K562 (cell line): Measurements from ENCODE around the gene CDCA5. TPM values are rescaled to one million over a fixed set of nuclear protein-coding genes. Genes with fewer than 3 reads are reported as not detected.

Source experiments
- ARID2 ChIP-seq: fragments of 450-650 bp; IDR thresholded peaks from 2 replicates; pipeline ENCODE4 v1.6.1; 2017; ENCODE audit warnings: antibody characterized with exemption, mild to moderate bottlenecking
- BCOR ChIP-seq: fragments of 450-650 bp; IDR thresholded peaks from 2 replicates; pipeline ENCODE4 v1.6.1; 2016
- BRCA1 ChIP-seq, 2 experiments: fragments of 450-650 bp in 1 of 2; sonication (generic) in 1 of 2; formaldehyde crosslinking in 1 of 2; IDR thresholded peaks; 2 replicates each; pipeline versions ENCODE4 v1.5.0 to v1.6.1; 2017 to 2020; ENCODE audit warnings: mild to moderate bottlenecking in 1 of 2, missing genetic modification reagents in 1 of 2
- ELF1 ChIP-seq: fragments of 200-800 bp; sonication (Bioruptor generic); IDR thresholded peaks from 2 replicates; pipeline ENCODE4 v1.6.1; 2016; ENCODE audit warnings: missing genetic modification characterization, missing compliant biosample characterization
- ETV5 ChIP-seq: sonication (generic); formaldehyde crosslinking; IDR thresholded peaks from 2 replicates; pipeline ENCODE4 v1.4.0; 2020; ENCODE audit warnings: low read depth, mild to moderate bottlenecking, missing genetic modification reagents
- ETV6 ChIP-seq, 3 experiments: fragments of 150-350 bp in 1 of 3; sonication (generic) in 1 of 3; formaldehyde crosslinking in 1 of 3; IDR thresholded peaks; 2 replicates each; pipeline versions ENCODE4 v1.6.1 to v1.8.0; 2014 to 2022; ENCODE audit warnings: borderline replicate concordance in 2 of 3, low read depth in 2 of 3, antibody characterized with exemption in 1 of 3, low read length in 1 of 3, mild to moderate bottlenecking in 1 of 3, missing genetic modification reagents in 1 of 3
- POLR2AphosphoS5 ChIP-seq: IDR thresholded peaks from 2 replicates; pipeline ENCODE4 v1.6.1; 2011; ENCODE audit warnings: mild to moderate bottlenecking, low read depth, low read length, moderate library complexity; ENCODE audit not compliant: control insufficient read depth, insufficient read depth
- POLR2G ChIP-seq: fragments of 200-400 bp; formaldehyde crosslinking; IDR thresholded peaks from 2 replicates; pipeline ENCODE4 v1.6.1; 2017; ENCODE audit warnings: low read depth, mild to moderate bottlenecking, antibody characterized with exemption, low read length, moderate library complexity
- RB1 ChIP-seq: fragments of 450-650 bp; IDR thresholded peaks from 2 replicates; pipeline ENCODE4 v1.6.1; 2017; ENCODE audit warnings: low read depth, mild to moderate bottlenecking
- RREB1 ChIP-seq: fragments of 250-450 bp; sonication (Bioruptor Pico); IDR thresholded peaks from 2 replicates; pipeline ENCODE4 v1.4.0; 2020
- SAP30 ChIP-seq: fragments of 200-600 bp; sonication (generic); IDR thresholded peaks from 2 replicates; pipeline ENCODE4 v1.6.1; 2012; ENCODE audit warnings: borderline replicate concordance, low read depth, mild to moderate bottlenecking, moderate library complexity, low read length, control low read depth, inconsistent platforms; ENCODE audit not compliant: insufficient read depth, poor library complexity, severe bottlenecking
- STAT5B ChIP-seq: fragments of 250-450 bp; sonication (Bioruptor Pico); IDR thresholded peaks from 2 replicates; pipeline ENCODE4 v1.8.0; 2021; ENCODE audit warnings: mild to moderate bottlenecking, inconsistent platforms
- TRIM25 ChIP-seq: fragments of 450-650 bp; IDR thresholded peaks from 2 replicates; pipeline ENCODE4 v1.7.0; 2016; ENCODE audit warnings: borderline replicate concordance
- U2AF2 ChIP-seq: fragments of 200-400 bp; formaldehyde crosslinking; optimal IDR thresholded peaks from 2 replicates; pipeline ENCODE3; 2017; ENCODE audit warnings: low read depth, mild to moderate bottlenecking, low read length
- ZNF589 ChIP-seq: fragments of 200-800 bp; sonication (Bioruptor generic); IDR thresholded peaks from 2 replicates; pipeline ENCODE4 v1.6.1; 2016; ENCODE audit warnings: low read depth, missing genetic modification characterization, missing compliant biosample characterization
- polyA plus RNA-seq, 8 experiments: library from polyadenylated mRNA; depleted of rRNA in 4 of 8; stranded (reverse) in 5 of 8; unstranded in 3 of 8; fragments of >200 nt; fragmentation: Nextera tagmentation in 2 of 8; fragmentation: Illumina TruSeq in 1 of 8; extraction: Ambion mirVana in 2 of 8; extraction: Trizol in 1 of 8; gene quantifications; 2 replicates each; pipeline versions ENCODE4 v1.2.1 to v1.2.3, GENCODE V29; 2011 to 2014; ENCODE audit warnings: inconsistent platforms in 1 of 8, missing spikeins in 1 of 8
- total RNA-seq, 7 experiments: library from RNA; depleted of rRNA in 6 of 7; stranded (reverse); fragments of >200 nt in 6 of 7; fragmentation: Illumina TruSeq in 2 of 7; extraction: Trizol in 2 of 7; gene quantifications; 2 replicates each; pipeline versions ENCODE4 v1.2.1 to v1.2.3, GENCODE V29; 2011 to 2021; ENCODE audit warnings: low replicate concordance in 1 of 7
- TF ChIP-seq, protein P1 (sequence below): fragments of 250-450 bp; sonication (Bioruptor Pico); IDR thresholded peaks from 2 replicates; pipeline ENCODE4 v1.5.0; 2021
- TF ChIP-seq, protein P2 (sequence below): fragments of 250-450 bp; sonication (Bioruptor Pico); IDR thresholded peaks from 2 replicates; pipeline ENCODE4 v1.6.1; 2021; ENCODE audit warnings: mild to moderate bottlenecking

The CDCA5 gene
- total and polyA plus RNA-seq, 9 of the 15 experiments (the other 6 are each of a cell fraction or from before 2014, with no cell fraction given): 18.9 to 94.3 (median 64.6) TPM

DNA sequence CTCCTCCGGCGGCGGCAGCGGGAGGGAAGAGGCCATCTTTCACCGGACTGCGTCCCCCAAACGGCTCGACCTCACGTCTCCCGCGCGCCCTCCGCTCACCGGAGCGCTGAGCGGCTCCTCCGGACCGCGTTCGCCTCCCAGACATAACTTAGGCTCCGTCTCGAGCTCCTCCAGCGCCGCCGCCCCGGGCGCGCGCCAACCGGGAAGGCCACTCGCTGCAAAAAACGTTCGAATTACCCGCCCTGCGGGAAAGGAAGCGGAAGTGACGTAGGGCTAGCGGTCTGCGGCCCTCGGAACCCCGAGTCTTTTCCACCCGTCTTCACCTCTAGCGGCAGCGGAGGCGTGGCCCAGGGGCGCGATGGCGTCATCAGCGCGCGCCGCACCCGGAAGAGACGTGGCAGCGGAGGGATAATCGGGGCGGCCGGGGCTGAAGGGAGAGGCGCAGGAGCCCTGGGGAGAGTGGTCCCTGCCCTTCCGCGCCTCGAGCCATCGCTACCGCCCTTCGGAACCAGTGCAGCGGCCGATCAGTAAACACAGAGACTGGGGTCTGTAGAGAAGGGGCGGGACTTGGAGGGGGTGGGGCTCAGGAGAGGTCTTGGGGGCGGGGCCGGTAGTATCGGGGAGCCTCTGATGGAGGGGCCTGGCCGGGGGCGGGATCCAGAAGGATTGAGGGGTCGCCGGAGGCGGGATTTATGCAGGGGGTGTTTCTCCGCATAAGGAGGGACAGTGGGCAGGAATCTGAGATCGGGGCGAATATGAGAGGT is at the start of gene CDCA5, which contains the start of gene ZFPL1 (continued):
- TF ChIP-seq SAP30 (peak; percentile 99), TRIM25 (no peak), RREB1 (CRISPR knock-in tag) (0 out of 2 replicates have a peak, but pooled peaks have one; percentile 53), ZNF589 (CRISPR knock-in tag) (no peak), POLR2G (peak; percentile 96), ARID2 (no peak), U2AF2 (no peak), ETV5 (peak; percentile 87), BRCA1 (IDR thresholded peaks at IDR 0.05) (no peak), BRCA1 (CRISPR knock-in tag; IDR thresholded peaks at IDR 0.05) (no peak), RB1 (peak; percentile 85), POLR2AphosphoS5 (peak; percentile 67; the same call in 1 of the 2 replicates), ELF1 (tag) (peak; percentile 99), BCOR (no peak), ETV6 (IDR thresholded peaks at IDR 0.05; ENCODE audit: borderline replicate concordance in 1 of 2, low read depth in 2 of 2, low read length in 1 of 2) (peak in 1 of 2 experiments; percentile 29; a peak in 1 of 4 replicates), ETV6 (CRISPR knock-in tag; IDR thresholded peaks at IDR 0.05; ENCODE audit: borderline replicate concordance) (no peak), STAT5B (CRISPR knock-in tag) (no peak)
- TF ChIP-seq, protein P1, sequence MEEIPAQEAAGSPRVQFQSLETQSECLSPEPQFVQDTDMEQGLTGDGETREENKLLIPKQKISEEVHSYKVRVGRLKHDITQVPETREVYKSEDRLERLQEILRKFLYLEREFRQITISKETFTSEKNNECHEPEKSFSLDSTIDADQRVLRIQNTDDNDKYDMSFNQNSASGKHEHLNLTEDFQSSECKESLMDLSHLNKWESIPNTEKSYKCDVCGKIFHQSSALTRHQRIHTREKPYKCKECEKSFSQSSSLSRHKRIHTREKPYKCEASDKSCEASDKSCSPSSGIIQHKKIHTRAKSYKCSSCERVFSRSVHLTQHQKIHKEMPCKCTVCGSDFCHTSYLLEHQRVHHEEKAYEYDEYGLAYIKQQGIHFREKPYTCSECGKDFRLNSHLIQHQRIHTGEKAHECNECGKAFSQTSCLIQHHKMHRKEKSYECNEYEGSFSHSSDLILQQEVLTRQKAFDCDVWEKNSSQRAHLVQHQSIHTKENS (CRISPR knock-in tag): no peak
- TF ChIP-seq, protein P2, sequence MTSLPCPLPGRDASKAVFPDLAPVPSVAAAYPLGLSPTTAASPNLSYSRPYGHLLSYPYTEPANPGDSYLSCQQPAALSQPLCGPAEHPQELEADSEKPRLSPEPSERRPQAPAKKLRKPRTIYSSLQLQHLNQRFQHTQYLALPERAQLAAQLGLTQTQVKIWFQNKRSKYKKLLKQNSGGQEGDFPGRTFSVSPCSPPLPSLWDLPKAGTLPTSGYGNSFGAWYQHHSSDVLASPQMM (CRISPR knock-in tag): no peak
